OCI-LY1 (cell line): Measurements from ENCODE around the gene LASP1NB.

Experiments
- H2AFZ ChIP-seq: fragments of 200-600 bp; sonication (generic), shearing (Covaris generic); 2 replicates; pipeline ENCODE4 v1.6.0; 2014; ENCODE audit warnings: antibody characterized with exemption, mild to moderate bottlenecking, low read length
- H3F3A ChIP-seq: fragments of 200-600 bp; sonication (generic), shearing (Covaris generic); 2 replicates; pipeline ENCODE4 v1.6.0; 2014; ENCODE audit warnings: mild to moderate bottlenecking, antibody characterized with exemption, low read length, moderate library complexity; ENCODE audit not compliant: insufficient read depth
- H3K27ac ChIP-seq: fragments of 200-600 bp; sonication (generic); 2 replicates; pipeline ENCODE4 v1.5.1; 2014; ENCODE audit warnings: low read length, mixed run types, mild to moderate bottlenecking, low read depth; ENCODE audit not compliant: poor library complexity, severe bottlenecking
- H3K27me3 ChIP-seq: fragments of 200-600 bp; sonication (generic); 2 replicates; pipeline ENCODE4 v1.6.0; 2014; ENCODE audit warnings: antibody characterized with exemption, mild to moderate bottlenecking, low read length, moderate library complexity; ENCODE audit not compliant: insufficient read depth
- H3K36me3 ChIP-seq: fragments of 200-600 bp; sonication (generic); 2 replicates; pipeline ENCODE4 v1.6.1; 2014; ENCODE audit warnings: mild to moderate bottlenecking, antibody characterized with exemption, low read length, moderate library complexity, mixed read lengths; ENCODE audit not compliant: insufficient read depth
- H3K4me1 ChIP-seq: fragments of 200-600 bp; sonication (generic); 2 replicates; pipeline ENCODE4 v1.5.1; 2014; ENCODE audit warnings: mild to moderate bottlenecking, low read length, moderate library complexity; ENCODE audit not compliant: insufficient read depth, severe bottlenecking
- H3K4me2 ChIP-seq: fragments of 200-600 bp; sonication (generic), shearing (Covaris generic); 2 replicates; pipeline ENCODE4 v1.6.1; 2014; ENCODE audit warnings: low read length
- H3K4me3 ChIP-seq: fragments of 200-600 bp; sonication (generic); 2 replicates; pipeline ENCODE4 v1.5.1; 2014; ENCODE audit warnings: low read length, low read depth, mild to moderate bottlenecking, mixed read lengths; ENCODE audit not compliant: poor library complexity, severe bottlenecking
- H3K79me2 ChIP-seq: fragments of 200-600 bp; shearing (Covaris generic); 2 replicates; pipeline ENCODE4 v1.6.1; 2016; ENCODE audit warnings: mixed run types, low read length, mixed read lengths; ENCODE audit not compliant: insufficient read depth
- H3K9ac ChIP-seq: fragments of 200-600 bp; sonication (generic), shearing (Covaris generic); 2 replicates; pipeline ENCODE4 v1.6.1; 2014; ENCODE audit warnings: mild to moderate bottlenecking, low read length, mixed read lengths
- H3K9me2 ChIP-seq: fragments of 200-600 bp; sonication (generic), shearing (Covaris generic); 2 replicates; pipeline ENCODE4 v1.6.1; 2014; ENCODE audit warnings: low read depth, mild to moderate bottlenecking, low read length, mixed read lengths
- H3K9me3 ChIP-seq: fragments of 200-600 bp; shearing (Covaris generic); 2 replicates; pipeline ENCODE4 v1.6.1; 2014; ENCODE audit warnings: low read length, mixed read lengths
- H4K20me1 ChIP-seq: fragments of 200-600 bp; sonication (generic), shearing (Covaris generic); 2 replicates; pipeline ENCODE4 v1.6.0; 2016; ENCODE audit warnings: mild to moderate bottlenecking, low read length; ENCODE audit not compliant: insufficient read depth
- CTCF ChIP-seq: fragments of 200-600 bp; sonication (generic), shearing (Covaris generic); IDR thresholded peaks from 2 replicates; pipeline ENCODE4 v1.5.1; 2017; ENCODE audit warnings: mild to moderate bottlenecking, antibody characterized with exemption, low read length, moderate library complexity, mixed read lengths
- EZH2 ChIP-seq: fragments of 200-600 bp; sonication (generic), shearing (Covaris generic); IDR thresholded peaks from 2 replicates; pipeline ENCODE4 v1.8.0; 2017; ENCODE audit warnings: borderline replicate concordance, mixed run types, mild to moderate bottlenecking, antibody characterized with exemption, low read length, moderate library complexity, mixed read lengths

The LASP1NB gene

GRCh38 chr17:38939987-38940386 lies 14.6 kb downstream of the LASP1NB start:
- peaks cover 4% of the 10 kb centered on the region for H3K4me1 ChIP-seq
- no peaks in the 10 kb centered on the region for H3K9me2 ChIP-seq
- no peaks in the 10 kb centered on the region for H3K79me2 ChIP-seq
- no peak overlapping the region for H3K4me3 ChIP-seq
- no peaks in the 10 kb centered on the region for H3K27me3 ChIP-seq
- no peaks in the 10 kb centered on the region for H4K20me1 ChIP-seq
- H3K9ac ChIP-seq: no peak overlapping the region
- no peak overlapping the region for H2AFZ ChIP-seq
- TF ChIP-seq EZH2 (no peak), CTCF (no peak)
- no peaks in the 10 kb centered on the region for H3K36me3 ChIP-seq
- no peak overlapping the region for H3K27ac ChIP-seq
- no peaks in the 10 kb centered on the region for H3F3A ChIP-seq
- H3K4me2 ChIP-seq: no peak overlapping the region
- no peaks in the 10 kb centered on the region for H3K9me3 ChIP-seq

GRCh38 chr17:38940404-38940803 lies 15.0 kb downstream of the LASP1NB start:
- no peaks in the 10 kb centered on the region for H4K20me1 ChIP-seq

GRCh38 chr17:38942696-38943334 lies 17.4 kb downstream of the LASP1NB start:
- H3K36me3 ChIP-seq: no peaks in the 10 kb centered on the region
- H3K9me2 ChIP-seq: no peaks in the 10 kb centered on the region
- no peak overlapping the region for H3K4me3 ChIP-seq
- no peaks in the 10 kb centered on the region for H3K79me2 ChIP-seq
- H3K27me3 ChIP-seq: no peaks in the 10 kb centered on the region
- H3K27ac ChIP-seq: no peak overlapping the region
- no peak for TF ChIP-seq CTCF
- H2AFZ ChIP-seq: no peak overlapping the region
- peaks cover 4% of the 10 kb centered on the region for H3K4me1 ChIP-seq
- H4K20me1 ChIP-seq: no peaks in the 10 kb centered on the region
- H3F3A ChIP-seq: no peaks in the 10 kb centered on the region
- no peak overlapping the region for H3K4me2 ChIP-seq
- H3K9me3 ChIP-seq: no peaks in the 10 kb centered on the region
- no peak overlapping the region for H3K9ac ChIP-seq

More at GRCh38 chr17:38940404-38940803, 15.0 kb downstream of the LASP1NB start:
- Histone ChIP-seq H3K36me3 (no peaks in the 10 kb centered on the region), H3F3A (no peaks in the 10 kb centered on the region), H3K27me3 (no peaks in the 10 kb centered on the region), H3K9me2 (no peaks in the 10 kb centered on the region), H3K9ac (no peak overlapping the region), H2AFZ (no peak overlapping the region), H3K4me3 (no peak overlapping the region), H3K4me1 (peaks cover 4% of the 10 kb centered on the region), H3K79me2 (no peaks in the 10 kb centered on the region), H3K4me2 (no peak overlapping the region), H3K9me3 (no peaks in the 10 kb centered on the region), H3K27ac (no peak overlapping the region)
- TF ChIP-seq CTCF (no peak), EZH2 (no peak)
